ENCODE data around the gene KLHL18. TPM values are rescaled to one million over a fixed set of nuclear protein-coding genes. Genes with fewer than 3 reads are reported as not detected.

The KLHL18 gene
- total RNA-seq, 1 experiment from 2014 or later, result 28.6 TPM

DNA sequence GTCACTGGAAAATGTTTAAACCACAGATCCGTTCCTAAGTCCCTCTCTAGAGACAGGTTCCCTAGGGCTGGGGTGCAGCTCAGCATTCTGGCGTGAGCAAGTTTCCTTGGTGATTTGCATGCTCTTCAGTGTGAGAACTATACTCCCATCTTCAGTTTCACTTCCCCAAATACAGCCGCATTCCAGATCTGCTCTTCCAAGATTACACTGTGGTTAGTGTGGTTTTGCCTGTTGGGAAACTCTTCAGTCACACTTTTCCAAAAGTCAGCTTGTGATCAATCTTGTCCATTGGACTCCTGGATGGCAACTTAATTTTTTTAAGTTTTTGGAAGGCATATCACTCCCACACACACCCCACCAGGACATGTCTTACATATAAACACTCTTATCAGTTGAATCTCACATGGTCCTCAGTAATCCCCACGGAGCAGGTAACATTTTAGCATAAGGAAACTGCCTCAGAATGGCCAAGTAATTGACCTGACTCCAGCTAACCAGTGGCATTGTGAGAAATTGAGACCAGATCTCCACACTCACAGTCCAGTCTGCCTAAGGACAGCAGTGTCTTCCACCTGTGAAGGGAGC lies 64.6 kb downstream of the KLHL18 start:
- H3K9me3 ChIP-seq (ENCODE audit: low read length), result no peaks in the 10 kb centered on the region
- H3K9me2 ChIP-seq (replicated peaks; ENCODE audit: low read length), result no peaks in the 10 kb centered on the region
- BruUV-seq (replicated peaks), result no TSS peak
- POLR2A ChIA-PET (ENCODE audit: unreplicated experiment), result no interaction called here
- peaks cover 14% of the 10 kb centered on the region for H3K4me1 ChIP-seq (ENCODE audit: insufficient read depth, low read length)
- H3K4me2 ChIP-seq (ENCODE audit: low read length), result no peak overlapping the region
- 0 out of 2 replicates have a peak, but pooled peaks cover 6% of the 10 kb centered on the region for H3K36me3 ChIP-seq (ENCODE audit: low read depth, low read length)
- CTCF ChIA-PET, result no interaction called here
- H2AFZ ChIP-seq (ENCODE audit: low read length), result no peak overlapping the region
- TF ChIP-seq, protein P1, sequence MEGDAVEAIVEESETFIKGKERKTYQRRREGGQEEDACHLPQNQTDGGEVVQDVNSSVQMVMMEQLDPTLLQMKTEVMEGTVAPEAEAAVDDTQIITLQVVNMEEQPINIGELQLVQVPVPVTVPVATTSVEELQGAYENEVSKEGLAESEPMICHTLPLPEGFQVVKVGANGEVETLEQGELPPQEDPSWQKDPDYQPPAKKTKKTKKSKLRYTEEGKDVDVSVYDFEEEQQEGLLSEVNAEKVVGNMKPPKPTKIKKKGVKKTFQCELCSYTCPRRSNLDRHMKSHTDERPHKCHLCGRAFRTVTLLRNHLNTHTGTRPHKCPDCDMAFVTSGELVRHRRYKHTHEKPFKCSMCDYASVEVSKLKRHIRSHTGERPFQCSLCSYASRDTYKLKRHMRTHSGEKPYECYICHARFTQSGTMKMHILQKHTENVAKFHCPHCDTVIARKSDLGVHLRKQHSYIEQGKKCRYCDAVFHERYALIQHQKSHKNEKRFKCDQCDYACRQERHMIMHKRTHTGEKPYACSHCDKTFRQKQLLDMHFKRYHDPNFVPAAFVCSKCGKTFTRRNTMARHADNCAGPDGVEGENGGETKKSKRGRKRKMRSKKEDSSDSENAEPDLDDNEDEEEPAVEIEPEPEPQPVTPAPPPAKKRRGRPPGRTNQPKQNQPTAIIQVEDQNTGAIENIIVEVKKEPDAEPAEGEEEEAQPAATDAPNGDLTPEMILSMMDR (conservative IDR thresholded peaks at IDR 0.05; ENCODE audit: low read depth, low read length), result no peak
- TF ChIP-seq EZH2phosphoT487 (IDR thresholded peaks at IDR 0.05; ENCODE audit: borderline replicate concordance, low read length) (no peak), EZH2 (IDR thresholded peaks at IDR 0.05; ENCODE audit: low read length, unreplicated experiment) (no peak)
- ATAC-seq, result no peak; the same call in 1 of the 2 replicates
- no peaks in the 10 kb centered on the region for H3K27me3 ChIP-seq (ENCODE audit: low read length)
- no peaks in the 10 kb centered on the region for H3K79me2 ChIP-seq (ENCODE audit: low read length)
- no peaks in the 10 kb centered on the region for H4K20me1 ChIP-seq (ENCODE audit: low read length)
- DNase-seq, result no peak
- H3K9ac ChIP-seq (ENCODE audit: low read length), result no peak overlapping the region
- no peaks in the 10 kb centered on the region for H3F3A ChIP-seq (ENCODE audit: low read length, unreplicated experiment)
- H3K4me3 ChIP-seq (ENCODE audit: low read length), result no peak overlapping the region
- intact Hi-C loops (cut with micrococcal nuclease), result no loop called here
- no peak overlapping the region for H3K27ac ChIP-seq (ENCODE audit: low read length)

DNA sequence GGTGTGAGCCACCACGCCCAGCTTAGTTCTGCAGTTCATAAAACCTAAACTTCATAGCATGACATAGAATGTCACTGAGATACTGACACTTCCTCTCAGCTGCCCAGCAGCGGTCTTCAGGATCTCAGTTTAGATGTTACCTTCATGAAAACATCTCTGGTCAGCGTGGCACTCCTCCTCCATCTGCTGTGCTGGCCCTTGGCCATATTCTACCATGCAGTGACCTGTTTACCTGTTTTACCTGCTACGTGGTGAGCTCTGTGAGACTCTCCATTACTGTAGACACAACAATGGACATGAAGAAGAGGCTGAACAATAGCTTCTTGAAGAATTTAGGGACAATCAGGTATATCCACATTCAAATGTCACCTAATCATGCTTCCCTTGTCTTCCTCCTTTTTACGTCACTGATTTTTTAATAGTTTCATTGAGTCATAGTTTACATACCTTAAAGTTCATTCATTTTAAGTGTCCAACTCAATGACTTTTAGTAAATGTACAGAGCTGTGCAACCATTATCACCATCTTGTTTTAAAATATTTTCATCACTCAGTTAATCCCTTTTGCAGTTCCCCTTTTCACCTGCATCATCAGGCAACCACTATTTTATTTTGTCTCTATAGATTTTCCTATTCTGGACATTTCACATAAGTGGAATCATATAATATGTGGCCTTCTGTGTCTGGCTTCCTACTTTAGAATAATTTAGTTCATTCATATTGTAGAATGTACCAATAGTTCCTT lies 65.8 kb downstream of the KLHL18 start:
- 0 out of 2 replicates have a peak, but pooled peaks cover 6% of the 10 kb centered on the region for H3K36me3 ChIP-seq (ENCODE audit: low read depth, low read length)
- peak overlapping the region; percentile 35 for H3K27ac ChIP-seq (ENCODE audit: low read length)
- no peak overlapping the region for H2AFZ ChIP-seq (ENCODE audit: low read length)
- no peak overlapping the region for H3K9ac ChIP-seq (ENCODE audit: low read length)
- no peaks in the 10 kb centered on the region for H3K27me3 ChIP-seq (ENCODE audit: low read length)
- no peaks in the 10 kb centered on the region for H4K20me1 ChIP-seq (ENCODE audit: low read length)
- ChIA-PET CTCF (no interaction called here), POLR2A (ENCODE audit: unreplicated experiment) (interaction anchor here (0.6 kb wide), 1 partner anchor 639 kb away, joined by 4 read pairs; no protein-coding TSS in a partner anchor)
- H3K4me2 ChIP-seq (ENCODE audit: low read length), result no peak overlapping the region
- no peak overlapping the region for H3K4me3 ChIP-seq (ENCODE audit: low read length)
- intact Hi-C loops (cut with micrococcal nuclease), result no loop called here
- no peaks in the 10 kb centered on the region for H3K79me2 ChIP-seq (ENCODE audit: low read length)
- ATAC-seq (peak; percentile 37), DNase-seq (peak; percentile 55)
- H3K9me3 ChIP-seq (ENCODE audit: low read length), result no peaks in the 10 kb centered on the region
- H3F3A ChIP-seq (ENCODE audit: low read length, unreplicated experiment), result no peaks in the 10 kb centered on the region
- no TSS peak for BruUV-seq (replicated peaks)
- peaks cover 14% of the 10 kb centered on the region for H3K4me1 ChIP-seq (ENCODE audit: insufficient read depth, low read length)
- no peak for TF ChIP-seq EZH2phosphoT487 (IDR thresholded peaks at IDR 0.05; ENCODE audit: borderline replicate concordance, low read length)
- no peak for TF ChIP-seq EZH2 (IDR thresholded peaks at IDR 0.05; ENCODE audit: low read length, unreplicated experiment)
- TF ChIP-seq, protein P1 (conservative IDR thresholded peaks at IDR 0.05; ENCODE audit: low read depth, low read length), result no peak
- H3K9me2 ChIP-seq (replicated peaks; ENCODE audit: low read length), result no peaks in the 10 kb centered on the region

DNA sequence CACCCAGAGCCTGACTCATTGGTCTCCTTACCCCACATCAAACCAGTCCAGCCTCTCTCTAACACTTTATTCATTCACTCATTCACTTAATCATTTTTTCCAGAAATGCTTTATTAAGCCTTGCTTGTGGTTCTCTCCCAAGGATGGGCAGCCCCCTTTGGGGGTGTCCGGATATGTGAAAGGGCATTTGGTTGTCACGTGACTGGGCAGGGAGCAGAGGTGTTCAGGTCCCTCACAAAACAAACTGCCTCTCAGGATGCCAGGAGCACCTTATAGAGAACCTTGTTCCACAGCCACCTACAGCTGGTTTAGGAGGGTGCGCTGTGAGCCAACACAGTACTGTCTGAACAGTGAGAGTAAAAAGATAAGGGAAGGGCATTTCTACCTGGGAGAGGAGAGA lies 72.3 kb downstream of the KLHL18 start:
- no TSS peak for BruUV-seq (replicated peaks)
- Histone ChIP-seq H3K27ac (ENCODE audit: low read length) (no peak overlapping the region), H2AFZ (ENCODE audit: low read length) (no peak overlapping the region), H3K4me2 (ENCODE audit: low read length) (no peak overlapping the region), H3K36me3 (ENCODE audit: low read depth, low read length) (peaks cover 5% of the 10 kb centered on the region; the same call in 1 of the 2 replicates), H3F3A (ENCODE audit: low read length, unreplicated experiment) (peaks cover 5% of the 10 kb centered on the region), H3K9ac (ENCODE audit: low read length) (no peak overlapping the region), H3K9me2 (replicated peaks; ENCODE audit: low read length) (no peaks in the 10 kb centered on the region), H3K27me3 (ENCODE audit: low read length) (no peaks in the 10 kb centered on the region), H3K4me3 (ENCODE audit: low read length) (no peak overlapping the region), H3K9me3 (ENCODE audit: low read length) (peaks cover 18% of the 10 kb centered on the region), H3K79me2 (ENCODE audit: low read length) (no peaks in the 10 kb centered on the region), H4K20me1 (ENCODE audit: low read length) (no peaks in the 10 kb centered on the region), H3K4me1 (ENCODE audit: insufficient read depth, low read length) (no peaks in the 10 kb centered on the region)
- TF ChIP-seq EZH2 (IDR thresholded peaks at IDR 0.05; ENCODE audit: low read length, unreplicated experiment), result no peak
- ChIA-PET POLR2A (ENCODE audit: unreplicated experiment) (no interaction called here), CTCF (no interaction called here)
- intact Hi-C loops (cut with micrococcal nuclease), result no loop called here
- ATAC-seq, result no peak
- no peak for DNase-seq

Data from PC-3 (cell line).